NCI-H526 treated with DMSO at 0.1 percent for 48 hours (cell line): ENCODE measurements around the gene TMEM151B.
"Not testable (repeated sequence)": the region's sequence is repeated elsewhere in the genome, so short reads cannot be mapped to it uniquely, and the experiment has no call there.

Experiments
- DNase-seq: peaks from one replicate; lab custom pipeline; 2025; lab: John Stamatoyannopoulos, UW

The TMEM151B gene

DNA sequence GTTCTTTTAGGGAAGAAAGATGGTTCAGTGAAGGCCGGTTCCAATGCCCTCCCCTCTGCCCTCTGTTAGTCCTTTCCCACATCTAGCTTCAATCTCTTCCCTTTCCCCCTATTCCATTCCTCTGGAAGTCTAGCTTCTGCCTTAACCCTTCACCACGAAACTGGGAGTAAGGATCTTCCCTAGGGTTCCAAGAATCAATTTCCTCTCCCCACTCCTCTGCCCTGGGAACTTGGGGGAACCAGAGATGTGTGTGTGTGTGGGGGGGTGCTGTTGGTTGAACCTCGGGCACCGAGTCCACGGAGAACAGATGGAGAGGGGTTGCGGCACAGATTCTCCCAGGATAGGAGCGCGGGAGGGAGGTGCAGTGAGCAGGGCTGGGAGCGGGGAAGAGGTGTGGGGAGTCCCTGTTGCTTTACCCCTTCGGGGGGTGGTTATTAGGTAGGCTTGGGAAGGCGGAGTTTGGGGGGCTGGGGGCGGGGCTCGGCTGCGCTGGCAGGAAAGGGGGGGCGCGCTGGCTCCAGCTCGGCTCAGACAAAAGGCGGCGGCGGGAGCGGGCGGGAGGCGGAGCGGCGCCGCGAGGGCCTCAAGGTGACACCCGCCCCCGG lies at the start of gene TMEM151B:
Gene TMEM151B, plus strand, starts transcription at position 530 of the 605 bp plus-strand sequence. CDS start 293 bp downstream, outside the sequence.
- DNase-seq: no peak

DNA sequence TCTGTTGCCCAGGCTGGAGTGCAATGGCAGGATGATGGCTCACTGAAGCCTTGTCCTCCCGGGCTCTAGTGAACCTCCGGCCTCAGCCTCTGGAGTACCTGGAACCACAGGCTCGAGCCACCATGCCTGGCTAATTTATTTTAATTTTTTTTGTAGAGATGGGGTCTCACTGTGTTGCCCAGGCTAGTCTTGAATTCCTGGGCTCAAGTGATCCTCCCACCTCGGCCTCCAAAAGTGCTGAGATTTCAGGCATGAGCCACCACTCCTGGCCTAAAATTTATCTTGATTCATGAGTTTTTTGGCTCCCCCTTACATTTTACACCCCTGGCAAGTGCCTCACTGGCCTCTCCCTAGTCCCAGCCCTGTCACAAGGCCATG lies 49.3 kb upstream of the TMEM151B start:
- no peak for DNase-seq

DNA sequence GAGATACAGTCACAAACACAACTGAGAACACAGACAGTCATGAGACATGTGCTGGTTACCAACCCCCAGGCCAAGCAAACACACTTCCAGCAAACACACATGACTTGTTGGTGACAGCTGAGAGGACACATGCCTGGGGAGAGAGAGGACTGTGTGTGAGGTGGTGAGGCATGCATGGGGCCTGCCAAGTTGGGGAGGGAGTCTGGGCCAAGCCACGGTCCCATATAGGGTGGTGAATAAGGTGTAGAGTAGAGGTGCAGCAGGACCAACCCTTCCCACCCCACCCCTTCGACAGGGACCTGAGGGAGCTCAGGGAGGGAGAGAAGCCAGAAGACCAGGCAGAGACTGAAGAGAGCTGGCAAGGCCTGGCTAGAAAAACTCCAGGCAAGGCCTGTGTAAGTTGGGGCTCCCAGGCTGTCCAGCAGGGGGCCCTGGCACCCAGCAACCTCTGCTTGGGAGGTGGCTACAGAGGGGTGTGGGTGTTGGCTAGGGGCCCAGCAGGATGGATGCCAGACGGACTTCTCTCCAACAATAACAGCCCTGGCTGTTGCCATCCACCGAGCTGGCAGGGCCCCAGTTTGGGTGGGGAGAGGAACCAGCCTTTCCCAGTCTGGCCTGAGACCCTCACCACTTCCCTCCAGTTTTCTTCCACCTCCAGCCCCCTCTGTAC lies 48.8 kb upstream of the TMEM151B start:
- DNase-seq: peak; percentile 36

DNA sequence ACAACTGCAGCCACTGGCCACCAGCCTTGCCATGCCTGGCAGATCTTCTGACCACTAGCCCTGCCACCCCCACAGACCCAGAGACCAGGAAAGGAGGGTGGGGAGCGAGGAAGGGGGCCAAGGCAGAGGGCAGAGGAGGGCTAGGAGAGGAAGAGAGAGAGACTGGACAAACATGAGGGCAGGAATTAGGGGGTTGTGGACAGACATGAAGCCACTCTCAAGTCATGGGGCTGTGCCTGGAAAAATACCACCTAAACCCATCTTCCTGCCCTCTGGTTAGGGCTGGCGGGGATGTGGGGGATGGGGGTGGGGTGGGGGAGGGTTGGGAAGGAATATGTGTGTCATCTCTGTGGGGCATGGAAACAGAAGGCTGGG lies 48.3 kb upstream of the TMEM151B start:
- DNase-seq: no peak

DNA sequence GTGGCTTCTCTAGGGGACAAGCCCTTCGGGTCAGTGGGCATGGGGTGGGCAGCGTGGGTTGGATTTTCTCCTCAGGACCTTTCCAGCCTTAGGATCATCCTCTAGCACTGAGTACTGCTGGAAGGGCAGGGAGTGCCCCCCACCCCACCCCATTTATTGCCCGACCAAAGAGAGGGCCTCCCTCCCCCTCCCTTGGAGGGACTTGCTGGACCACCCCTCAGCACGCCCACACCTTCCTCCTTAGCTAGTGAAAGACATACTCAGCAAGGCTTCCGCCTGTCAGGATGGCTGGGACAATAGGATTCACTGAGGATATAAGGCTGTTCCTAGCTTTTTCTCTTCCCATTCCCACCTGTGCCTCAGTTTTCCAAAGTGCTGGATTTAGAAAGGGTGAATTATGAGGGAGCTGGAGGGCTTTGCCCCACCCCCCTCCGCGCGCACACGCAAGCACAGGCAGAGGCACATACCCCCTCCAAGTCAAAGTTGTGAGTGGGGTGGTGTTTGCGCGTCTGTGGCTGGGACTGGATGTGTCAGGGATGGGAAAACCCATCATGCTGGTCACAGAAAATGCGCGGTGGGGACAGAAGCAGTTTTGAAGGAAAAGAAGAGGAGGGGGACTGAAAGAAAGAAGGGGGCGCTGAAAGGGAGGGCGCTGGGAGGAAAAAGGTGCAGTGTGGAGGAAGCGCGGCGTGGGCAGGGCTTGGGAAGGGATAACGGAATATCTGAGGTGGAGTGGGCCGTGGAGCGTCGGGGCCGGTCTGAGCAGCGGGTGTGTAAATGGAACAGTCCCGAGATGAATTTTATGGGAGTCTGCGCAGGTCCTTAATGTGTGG lies 47.5 kb upstream of the TMEM151B start:
- DNase-seq: peak; percentile 59

DNA sequence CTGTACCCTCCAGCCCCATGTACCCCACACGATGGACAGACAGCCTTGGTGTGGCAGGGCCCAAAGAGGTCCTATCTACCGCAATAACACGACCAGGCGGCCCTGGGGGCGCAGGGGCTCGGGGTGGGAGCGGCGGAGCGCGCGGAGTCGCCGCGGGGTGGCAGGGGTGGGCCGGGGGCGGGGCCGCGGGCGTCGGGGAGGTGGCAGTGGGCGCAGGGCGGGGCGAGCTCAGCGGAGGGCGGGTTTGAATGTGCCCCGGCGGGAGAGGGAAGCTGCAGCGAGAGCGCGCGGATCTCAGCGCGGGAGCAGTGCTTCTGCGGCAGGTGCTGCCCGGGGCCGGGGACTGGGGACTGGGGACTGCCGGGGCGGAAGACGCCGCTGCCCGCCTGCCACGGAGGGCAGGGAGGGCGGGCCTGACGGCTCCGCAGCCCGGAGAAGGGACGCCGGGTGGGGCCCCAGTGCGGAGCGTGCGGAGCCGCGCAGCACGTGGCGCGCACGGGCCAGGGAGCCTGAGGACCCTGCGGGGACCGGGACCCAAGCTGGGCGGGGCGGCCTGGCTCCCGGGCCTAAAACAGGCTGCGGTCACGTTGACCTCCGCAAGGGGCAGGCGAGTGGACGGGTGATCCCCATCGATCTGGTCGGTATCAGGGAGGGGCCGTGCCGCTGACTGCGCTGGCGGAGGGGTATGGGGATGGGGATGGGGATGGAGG lies 46.8 kb upstream of the TMEM151B start, which contains the start of gene SLC29A1:
Gene SLC29A1, plus strand, starts transcription at position 277 of the 710 bp plus-strand sequence. CDS start 3,719 bp downstream, outside the sequence.
- DNase-seq: peak; percentile 85

DNA sequence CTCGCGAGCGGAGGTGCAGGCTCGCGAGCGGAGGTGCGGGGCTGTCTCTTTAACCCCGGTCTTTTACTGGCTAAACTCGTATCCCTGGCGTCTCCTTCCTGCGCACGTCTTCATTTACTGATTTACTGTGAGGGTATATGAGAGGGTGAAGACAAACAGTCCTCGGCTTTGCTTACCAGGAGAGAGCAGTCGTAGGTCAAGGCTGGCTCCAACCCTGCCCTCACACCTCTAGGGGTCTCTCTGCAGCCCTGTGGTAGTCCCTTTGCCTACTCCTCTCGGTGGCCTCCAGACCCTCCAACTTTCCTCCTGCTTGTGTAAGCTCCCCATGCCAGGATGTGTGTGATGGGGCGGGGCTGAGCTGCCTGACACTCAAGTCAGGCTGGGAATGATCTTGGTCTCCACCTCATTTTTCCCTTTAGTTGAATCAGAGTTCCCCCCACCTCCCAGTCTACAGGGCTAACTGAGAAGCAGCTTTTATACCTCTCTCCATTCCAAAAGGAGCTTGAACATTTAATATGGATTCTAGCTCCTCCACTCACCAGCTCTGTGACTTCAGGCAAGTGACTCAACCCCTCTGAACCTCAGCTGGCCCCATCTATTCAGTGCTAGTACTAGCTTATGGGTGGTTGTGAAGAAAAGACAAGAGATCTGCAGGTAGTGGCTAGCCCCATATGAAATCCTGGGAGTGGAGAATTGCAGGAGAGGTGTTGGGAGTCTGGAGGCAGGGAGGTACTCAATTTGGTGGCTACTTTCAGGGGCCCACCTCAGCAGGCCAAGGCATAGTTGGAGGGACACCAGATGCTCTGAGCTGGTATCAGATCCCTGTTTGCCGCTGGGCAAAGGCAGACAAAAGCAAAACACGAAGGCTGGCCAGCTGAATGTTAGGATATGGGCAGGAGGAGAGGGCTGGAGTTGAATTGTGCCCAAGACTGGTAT lies 46.0 kb upstream of the TMEM151B start:
- no peak for DNase-seq

DNA sequence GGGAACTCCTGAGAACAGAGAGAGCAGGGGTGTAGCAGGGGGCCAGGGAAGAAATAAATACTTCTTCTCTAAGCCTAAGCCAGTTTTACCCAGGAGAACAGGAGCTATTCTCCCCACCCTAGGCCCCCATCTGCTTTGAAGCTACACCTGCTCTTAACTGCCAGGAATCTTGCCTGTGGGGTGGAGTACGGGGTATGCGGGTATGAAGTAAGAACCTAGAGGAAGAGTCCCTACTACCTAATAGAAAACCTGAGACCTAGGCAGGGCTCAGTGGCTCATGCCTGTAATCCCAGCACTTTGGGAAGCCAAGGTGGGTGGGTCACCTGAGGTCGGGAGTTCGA lies 45.3 kb upstream of the TMEM151B start:
- no peak for DNase-seq

DNA sequence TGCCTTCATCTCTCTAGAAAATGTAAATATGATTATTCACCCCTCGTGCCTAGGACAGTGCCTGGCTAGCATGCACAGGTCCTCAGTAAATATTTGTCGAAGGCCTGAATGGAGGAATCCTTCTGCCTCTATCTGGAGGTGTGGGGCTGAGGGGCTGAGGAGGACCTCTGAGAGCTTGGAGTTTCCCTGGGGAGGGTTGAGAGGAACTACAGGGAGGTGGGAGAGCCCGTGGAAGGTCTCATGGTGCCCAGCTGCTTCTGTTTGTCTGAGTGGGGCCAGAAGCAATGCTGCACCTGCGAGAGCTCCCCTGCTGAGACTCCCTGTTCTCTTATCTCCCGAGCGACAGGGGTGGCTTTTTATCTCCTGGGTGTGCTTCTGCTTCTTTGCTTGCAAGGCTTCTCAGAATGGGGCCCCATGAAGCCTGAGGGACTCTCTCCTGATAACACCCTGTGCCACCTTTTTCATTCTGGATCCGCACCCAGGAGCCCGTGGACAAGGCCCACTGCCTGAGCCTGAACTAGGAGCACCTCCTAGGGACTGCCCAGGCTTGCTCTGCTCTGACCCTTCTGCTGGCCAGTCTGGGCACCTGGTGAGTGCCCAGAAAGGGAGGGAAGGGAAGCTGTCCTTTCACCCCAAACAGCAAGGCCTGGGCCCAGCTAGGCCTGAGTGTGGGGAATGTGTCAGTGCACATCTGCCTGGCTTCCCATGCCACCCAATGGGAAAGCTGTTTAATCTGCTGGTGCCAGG lies 44.5 kb upstream of the TMEM151B start:
- no peak for DNase-seq

DNA sequence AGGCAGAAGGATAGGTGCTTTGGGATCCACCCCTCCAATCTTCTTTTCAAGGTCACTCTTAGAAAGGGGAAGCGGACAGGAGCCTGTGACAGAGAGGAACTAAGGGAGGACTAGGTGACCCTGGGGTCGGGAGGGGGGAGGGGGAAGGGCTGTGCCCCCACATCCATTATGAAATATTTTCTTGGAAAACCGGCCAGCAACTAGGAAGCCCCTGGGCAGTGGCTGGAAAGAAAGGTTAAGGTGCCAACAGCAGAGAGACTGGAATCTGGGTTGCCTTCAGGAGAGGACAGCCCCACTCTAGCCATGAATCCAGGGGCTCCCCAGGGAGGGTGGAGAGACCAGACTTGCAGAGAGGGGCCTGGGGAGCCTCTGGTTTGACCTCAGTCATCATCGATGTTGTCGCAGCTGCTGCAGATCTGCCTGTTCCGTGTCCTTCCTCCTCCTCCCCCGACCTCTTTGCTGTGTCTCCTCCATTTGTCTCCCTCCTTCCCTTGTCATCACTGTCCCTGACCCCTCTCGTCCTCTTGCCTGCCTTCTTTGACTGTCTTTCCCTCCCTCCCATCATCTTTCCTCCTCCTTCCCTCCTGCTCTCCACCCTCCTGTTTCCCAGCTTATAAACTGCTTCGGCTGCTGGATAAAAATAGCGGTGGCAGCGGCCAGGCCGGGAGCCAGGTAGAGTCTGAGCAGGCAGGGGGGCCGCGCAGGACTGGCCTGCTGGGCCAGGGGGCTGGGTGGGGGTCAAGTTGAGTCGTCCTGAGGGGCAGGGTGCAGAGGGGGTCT lies 43.7 kb upstream of the TMEM151B start:
- DNase-seq: no peak

DNA sequence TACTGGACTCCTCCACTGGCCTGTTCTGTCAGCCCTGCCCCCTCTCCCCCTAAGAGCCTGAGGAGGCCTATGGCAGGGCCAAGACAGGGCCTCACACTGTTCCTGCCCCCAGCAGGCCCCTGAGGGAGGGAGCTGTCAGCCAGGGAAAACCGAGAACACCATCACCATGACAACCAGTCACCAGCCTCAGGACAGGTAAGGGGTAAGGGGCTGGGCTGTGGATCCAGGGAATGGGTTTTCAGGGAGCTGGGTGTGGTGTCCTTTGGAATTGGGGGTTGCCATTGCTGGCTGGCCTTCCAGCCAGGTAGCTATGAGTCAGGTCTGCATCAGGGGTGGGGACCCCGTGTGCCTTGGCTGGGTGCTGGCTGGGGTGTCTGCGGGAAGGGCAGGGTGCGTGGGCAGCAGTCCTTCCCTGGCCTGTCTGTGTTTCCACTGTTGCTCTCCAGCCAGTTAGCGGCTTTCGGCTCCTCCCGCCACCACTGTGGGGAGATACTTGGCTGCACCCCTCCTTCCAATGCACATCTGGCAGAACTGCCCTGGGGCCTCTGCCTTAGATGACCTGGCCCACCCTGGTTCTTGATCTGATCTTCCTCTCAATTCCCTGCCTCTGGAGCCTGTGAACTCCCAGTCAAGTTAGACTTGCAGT lies 43.0 kb upstream of the TMEM151B start:
- DNase-seq: no peak

DNA sequence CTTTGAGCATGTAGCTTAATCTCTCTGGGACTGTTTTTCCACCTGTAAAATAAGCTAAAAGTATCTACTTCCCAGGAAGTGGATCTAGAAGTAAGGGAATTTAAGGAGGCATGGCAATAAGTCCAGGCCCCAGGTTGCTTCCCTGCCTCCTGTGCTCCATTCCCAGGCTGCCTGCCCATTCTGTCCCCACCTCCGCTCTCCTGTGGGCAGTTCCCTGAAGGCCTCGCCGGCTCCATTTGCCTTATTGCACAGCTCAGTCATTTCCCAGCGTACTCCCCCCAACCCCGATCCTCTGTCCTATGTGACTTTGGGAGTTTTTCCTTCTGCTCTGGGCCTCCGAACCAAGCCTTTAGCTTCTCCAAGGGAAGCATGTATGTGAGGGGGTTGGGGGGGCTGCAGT lies 42.2 kb upstream of the TMEM151B start:
- DNase-seq: no peak

DNA sequence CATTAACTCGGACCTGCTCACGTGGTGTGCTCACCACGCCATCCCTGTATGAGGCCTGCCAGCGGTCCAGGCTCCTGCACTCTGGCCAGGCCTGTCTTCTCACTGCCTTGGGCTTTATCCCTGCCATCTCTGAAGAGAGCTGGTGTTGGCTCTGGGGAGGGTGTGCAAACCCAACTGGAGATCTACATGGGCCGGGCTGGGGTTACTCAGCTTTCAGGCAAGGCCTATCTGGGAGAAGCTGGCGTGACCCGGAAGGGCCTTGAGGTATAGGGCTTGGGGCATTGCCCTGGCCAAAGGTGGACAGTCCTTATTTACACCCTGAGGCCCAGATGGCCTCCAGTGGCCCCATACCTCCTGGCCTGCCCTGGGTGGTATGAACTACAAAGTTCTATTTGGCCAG lies 41.8 kb upstream of the TMEM151B start:
- DNase-seq: no peak

DNA sequence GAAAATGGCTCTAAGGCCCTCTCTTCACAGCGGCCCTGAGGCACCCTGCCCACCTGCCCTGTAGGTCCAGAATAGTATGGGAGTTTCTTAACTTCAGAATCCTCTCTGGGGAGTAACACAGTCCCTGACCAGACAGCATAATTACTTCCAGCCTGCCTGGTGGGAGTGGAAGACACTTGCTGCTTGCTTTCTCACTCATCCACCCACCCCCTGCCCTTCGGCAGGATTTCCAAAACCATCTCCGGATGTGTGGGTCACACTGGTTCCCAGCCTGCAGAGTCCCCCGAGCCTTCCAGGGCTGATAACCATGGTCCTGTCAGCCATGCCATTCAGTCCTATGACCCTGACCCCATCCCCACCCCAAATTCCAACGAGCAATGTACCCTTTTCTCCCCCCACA lies 41.4 kb upstream of the TMEM151B start:
- no peak for DNase-seq

DNA sequence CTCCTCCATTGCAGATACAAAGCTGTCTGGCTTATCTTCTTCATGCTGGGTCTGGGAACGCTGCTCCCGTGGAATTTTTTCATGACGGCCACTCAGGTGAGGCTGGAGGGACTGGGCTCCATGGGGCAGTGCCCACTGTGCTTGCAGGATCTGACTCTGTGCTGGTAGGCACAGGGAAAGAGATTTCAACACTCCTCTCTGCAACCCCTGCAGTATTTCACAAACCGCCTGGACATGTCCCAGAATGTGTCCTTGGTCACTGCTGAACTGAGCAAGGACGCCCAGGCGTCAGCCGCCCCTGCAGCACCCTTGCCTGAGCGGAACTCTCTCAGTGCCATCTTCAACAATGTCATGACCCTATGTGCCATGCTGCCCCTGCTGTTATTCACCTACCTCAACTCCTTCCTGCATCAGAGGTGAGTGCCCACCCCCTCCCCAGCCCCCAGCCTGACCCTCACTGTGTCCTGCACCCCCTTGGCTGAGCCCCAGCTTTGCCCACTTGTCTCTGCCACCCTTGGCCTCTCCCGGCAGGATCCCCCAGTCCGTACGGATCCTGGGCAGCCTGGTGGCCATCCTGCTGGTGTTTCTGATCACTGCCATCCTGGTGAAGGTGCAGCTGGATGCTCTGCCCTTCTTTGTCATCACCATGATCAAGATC lies 40.7 kb upstream of the TMEM151B start:
- no peak for DNase-seq

DNA sequence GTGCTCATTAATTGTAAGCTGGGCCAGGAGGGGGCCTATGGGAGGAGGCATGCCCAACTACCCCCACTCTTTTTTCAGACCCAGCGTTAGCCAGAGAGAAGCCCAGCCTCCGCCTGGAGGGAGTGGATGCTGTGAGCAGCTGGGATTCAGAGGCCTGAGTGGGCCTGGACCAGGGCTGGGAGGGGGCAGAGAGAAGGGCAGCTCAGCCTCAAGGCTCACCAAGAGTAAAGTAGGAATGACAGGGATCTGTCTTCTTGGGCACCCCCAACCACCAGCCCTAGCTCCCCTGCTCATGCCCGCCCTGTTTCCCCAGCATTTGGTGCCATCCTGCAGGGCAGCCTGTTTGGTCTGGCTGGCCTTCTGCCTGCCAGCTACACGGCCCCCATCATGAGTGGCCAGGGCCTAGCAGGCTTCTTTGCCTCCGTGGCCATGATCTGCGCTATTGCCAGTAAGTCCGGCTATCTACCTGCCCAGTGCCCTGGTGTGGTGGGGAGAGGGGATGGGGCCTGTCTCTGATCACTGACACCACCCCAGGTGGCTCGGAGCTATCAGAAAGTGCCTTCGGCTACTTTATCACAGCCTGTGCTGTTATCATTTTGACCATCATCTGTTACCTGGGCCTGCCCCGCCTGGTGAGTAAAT lies 40.1 kb upstream of the TMEM151B start:
- no peak for DNase-seq

DNA sequence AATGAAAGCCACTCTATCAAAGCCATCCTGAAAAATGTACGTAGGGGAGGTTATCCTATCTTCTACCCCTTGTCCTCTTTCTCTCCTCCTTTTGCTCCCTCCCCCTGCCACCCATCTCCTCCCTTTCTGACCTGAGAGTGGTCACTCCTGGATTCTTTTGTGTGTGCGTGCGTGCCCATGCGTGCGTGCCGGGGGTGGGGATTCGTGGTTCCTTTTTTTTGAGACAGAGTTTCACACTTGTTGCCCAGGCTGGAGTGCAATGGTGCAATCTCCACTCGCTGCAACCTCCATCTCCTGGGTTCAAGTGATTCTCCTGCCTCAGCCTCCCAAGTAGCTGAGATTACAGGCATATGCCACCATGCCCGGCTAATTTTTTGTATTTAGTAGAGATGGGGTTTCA lies 38.8 kb upstream of the TMEM151B start:
- not testable (repeated sequence) for DNase-seq
